Muscle layer of duodenum (tissue), 2 donors: ENCODE data around the gene LSM7.

Experiments
- H3K27ac ChIP-seq: one replicate; pipeline ENCODE4 v1.7.0; 2013; ENCODE audit warnings: mild to moderate bottlenecking, low read length
- H3K27me3 ChIP-seq: one replicate; pipeline ENCODE4 v1.7.0; 2013; ENCODE audit warnings: low read depth, mild to moderate bottlenecking, control low read depth, low read length
- H3K36me3 ChIP-seq, 2 donors: one replicate each; pipeline ENCODE4 v1.7.0; 2013; ENCODE audit warnings: low read length in 2 of 2, control low read depth in 1 of 2, mild to moderate bottlenecking in 1 of 2; ENCODE audit not compliant: insufficient read depth in 2 of 2, control insufficient read depth in 1 of 2
- H3K4me1 ChIP-seq, 2 donors: one replicate each; pipeline ENCODE4 v1.7.0; 2013; ENCODE audit warnings: low read length in 2 of 2, mild to moderate bottlenecking in 2 of 2, control low read depth in 1 of 2, moderate library complexity in 1 of 2; ENCODE audit not compliant: insufficient read depth in 2 of 2, control insufficient read depth in 1 of 2
- H3K4me3 ChIP-seq, 2 donors: one replicate each; pipeline ENCODE4 v1.7.0; 2013; ENCODE audit warnings: low read length in 2 of 2, low read depth in 1 of 2, mild to moderate bottlenecking in 1 of 2
- H3K9me3 ChIP-seq, 2 donors: one replicate each; pipeline ENCODE4 v1.7.0; 2013; ENCODE audit warnings: low read length in 2 of 2, control low read depth in 1 of 2, mild to moderate bottlenecking in 1 of 2; ENCODE audit not compliant: control insufficient read depth in 1 of 2
- donor health status: healthy.

Gene LSM7

DNA sequence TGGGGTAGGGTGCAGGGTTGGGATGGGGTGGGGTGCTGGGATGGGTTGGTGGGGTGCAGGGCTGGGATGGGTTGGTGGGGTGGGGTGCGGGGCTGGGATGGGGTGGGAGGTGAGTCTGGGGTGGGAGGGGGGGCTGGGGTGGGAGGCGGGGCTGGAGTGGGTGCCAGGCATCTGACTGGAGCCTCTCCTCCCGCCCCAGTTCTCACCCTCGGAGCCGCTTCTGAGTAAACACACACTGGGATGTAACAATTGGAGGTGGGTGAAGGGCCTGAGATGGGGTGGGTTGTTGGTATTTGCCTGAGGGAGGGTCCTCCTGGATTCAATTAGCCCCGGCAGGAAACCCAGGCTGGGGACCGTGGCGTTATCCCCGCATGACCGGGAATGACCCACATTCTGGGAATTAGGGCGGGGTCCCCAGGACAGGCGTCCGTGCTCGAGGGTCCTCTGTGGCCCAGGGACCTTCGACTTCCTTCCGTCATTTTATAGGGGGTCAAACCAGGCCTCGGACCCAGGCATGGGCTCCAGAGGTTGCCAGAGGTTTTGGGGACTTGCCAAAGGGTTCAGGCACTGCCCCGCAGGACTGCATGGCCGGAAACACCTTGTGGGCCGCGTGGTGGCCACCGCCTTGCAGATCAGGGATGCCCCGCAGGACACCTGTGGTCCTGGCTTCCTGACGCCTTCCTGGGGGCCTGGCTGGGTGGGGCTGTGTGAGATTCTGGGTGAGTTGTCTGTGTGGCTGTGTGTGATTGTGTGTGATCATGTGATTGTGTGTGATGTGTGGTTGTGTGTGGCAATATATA, 33.1 kb upstream of the LSM7 start:
- H3K4me1 ChIP-seq, result no peaks in the 10 kb centered on the region

DNA sequence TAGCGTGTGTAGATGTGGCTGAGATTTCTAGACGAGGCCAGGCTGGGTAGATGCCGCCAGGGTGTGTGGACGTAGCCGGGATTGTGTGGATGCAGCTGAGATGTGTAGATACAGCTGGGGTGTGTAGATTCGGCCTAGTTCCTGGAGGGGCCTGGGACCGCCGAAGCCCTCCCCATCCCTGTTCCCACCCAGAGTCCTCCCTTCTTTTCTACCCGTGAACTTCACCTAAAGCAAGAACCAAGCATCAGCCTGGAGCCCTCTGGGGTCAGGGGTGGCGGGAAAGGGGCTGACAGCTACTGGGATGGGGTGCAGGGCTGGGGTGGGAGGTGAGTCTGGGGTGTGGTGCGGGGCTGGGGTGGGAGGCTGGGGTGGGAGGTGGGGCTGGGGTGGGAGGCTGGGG, 32.4 kb upstream of the LSM7 start:
- H3K36me3 ChIP-seq, result no peaks in the 10 kb centered on the region
- no peak overlapping the region for H3K4me3 ChIP-seq
- no peaks in the 10 kb centered on the region for H3K4me1 ChIP-seq
- H3K9me3 ChIP-seq, result no peaks in the 10 kb centered on the region
- no peak overlapping the region for H3K27ac ChIP-seq
- H3K27me3 ChIP-seq, result peaks cover 11% of the 10 kb centered on the region

More for the DNA sequence above, 33.1 kb upstream of the LSM7 start:
- Histone ChIP-seq H3K4me3 (no peak overlapping the region), H3K9me3 (no peaks in the 10 kb centered on the region), H3K27ac (no peak overlapping the region), H3K27me3 (peaks cover 11% of the 10 kb centered on the region), H3K36me3 (no peaks in the 10 kb centered on the region)

DNA sequence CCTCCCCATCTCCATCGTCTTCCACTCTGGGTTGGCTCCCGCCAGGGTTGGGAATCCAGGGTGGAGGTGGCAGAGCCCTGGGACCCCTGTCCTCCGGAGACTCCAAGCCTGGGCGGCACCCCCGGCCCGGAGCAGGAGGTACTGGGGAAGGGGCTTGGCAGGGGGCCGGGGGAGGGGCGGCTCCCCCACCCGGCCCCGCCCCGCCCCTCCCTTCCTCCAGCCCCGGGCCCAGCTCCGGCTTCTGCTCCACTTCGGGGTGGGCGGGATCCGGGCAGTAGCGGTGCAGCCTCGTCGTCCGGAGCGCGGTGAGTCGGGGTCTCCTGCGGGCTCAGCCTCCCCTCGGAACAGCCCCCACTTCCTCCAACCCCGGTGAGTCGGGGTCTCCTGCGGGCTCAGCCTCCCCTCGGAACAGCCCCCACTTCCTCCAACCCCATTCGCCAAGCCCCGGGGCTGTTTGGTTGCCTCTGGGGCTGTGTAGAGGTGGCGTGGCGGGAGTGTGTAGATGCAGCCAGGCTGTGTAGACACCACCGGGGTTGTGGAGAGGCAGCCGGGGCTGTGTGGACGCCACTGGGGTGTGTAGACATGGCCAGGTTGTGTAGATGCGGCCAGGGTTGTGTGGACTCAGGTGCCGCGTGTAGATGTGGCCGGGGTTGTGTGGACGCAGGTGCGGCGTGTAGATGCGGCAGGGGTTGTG, 31.8 kb upstream of the LSM7 start, which contains the start of gene TMPRSS9:
TSS of gene TMPRSS9 (plus strand) at position 274 of the 694 bp plus-strand sequence. CDS start 29,521 bp downstream, outside the sequence.
- no peak within 1 kb of the TSS for H3K27ac ChIP-seq
- H3K9me3 ChIP-seq, result no peaks in the 10 kb centered on the region
- H3K4me1 ChIP-seq, result no peaks in the 10 kb centered on the region
- no peaks in the 10 kb centered on the region for H3K36me3 ChIP-seq
- peaks cover 11% of the 10 kb centered on the region for H3K27me3 ChIP-seq
- H3K4me3 ChIP-seq, result no peak within 1 kb of the TSS

DNA sequence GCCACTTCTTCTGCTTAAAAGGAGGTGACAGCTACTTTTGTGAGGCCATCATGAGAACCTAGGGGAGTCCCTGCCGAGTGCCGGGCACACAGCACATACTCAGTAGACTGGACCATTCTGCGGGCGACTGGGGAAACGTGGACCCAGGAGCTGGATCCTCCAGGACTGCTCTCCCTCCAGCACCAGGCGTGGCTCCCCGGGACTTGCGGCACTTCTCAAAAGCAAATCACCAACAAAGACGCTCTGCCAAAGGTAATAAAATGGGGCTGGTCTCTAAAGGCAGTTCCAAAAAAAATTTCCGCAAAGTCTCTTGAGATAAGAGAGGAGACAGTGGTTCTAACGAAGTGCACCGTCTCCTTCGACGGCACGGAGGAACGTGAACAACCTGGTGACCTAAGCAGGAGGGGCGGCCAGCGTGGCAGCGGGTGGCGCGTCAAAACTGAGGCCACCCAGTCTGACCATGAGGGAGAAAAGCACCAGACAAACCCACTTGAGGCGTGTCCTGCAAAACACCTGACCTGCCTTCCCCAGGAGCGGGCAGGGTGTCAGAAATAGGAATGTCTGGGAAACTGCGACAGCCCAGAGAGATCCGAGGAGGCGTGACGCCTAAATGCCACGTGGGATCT, 30.3 kb upstream of the LSM7 start:
- H3K36me3 ChIP-seq, result peaks cover 0 to 6% of the 10 kb centered on the region in 2 donors
- no peaks in the 10 kb centered on the region for H3K4me1 ChIP-seq
- no peaks in the 10 kb centered on the region for H3K9me3 ChIP-seq
- H3K27ac ChIP-seq, result no peak overlapping the region
- H3K4me3 ChIP-seq, result no peak overlapping the region
- H3K27me3 ChIP-seq, result peaks cover 11% of the 10 kb centered on the region

DNA sequence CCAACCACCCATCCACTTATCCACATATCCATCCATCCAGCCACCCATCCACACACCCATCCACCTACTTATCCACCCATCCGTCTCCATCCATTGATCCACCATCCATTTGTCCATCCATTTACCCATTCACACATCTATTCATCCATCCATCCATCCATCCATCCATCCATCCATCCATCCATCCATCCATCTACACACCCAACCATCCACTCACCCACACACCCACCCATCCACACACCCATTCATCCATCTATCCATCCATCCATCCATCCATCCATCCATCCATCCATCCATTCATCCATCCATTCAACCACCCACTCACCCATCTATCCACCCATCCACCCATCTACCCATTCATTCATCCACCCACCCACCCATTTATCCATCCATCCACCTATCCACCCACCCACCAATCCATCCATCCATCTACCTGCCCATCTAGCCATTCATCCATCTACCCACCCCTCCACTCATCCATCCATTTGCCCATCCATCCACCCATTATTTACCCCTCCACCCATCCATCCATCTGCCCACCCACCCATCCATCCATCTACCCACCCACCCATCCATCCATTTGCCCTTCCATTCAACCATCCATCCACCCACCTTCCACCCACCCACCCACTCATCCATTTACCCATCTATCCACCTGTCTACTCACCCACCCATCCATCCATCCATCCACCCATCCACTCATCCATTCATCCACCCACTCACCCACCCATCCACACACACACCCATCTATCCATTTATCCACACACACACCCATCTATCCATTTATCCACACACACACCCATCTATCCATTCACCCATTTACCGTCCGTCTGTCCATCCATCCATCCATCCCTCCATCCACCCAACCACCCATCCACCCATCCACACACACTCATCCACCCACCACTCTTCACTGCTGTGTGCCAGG, 29.2 kb upstream of the LSM7 start:
- no peak overlapping the region for H3K4me3 ChIP-seq
- peaks cover 0 to 16% of the 10 kb centered on the region in 2 donors for H3K36me3 ChIP-seq
- H3K4me1 ChIP-seq, result no peaks in the 10 kb centered on the region
- H3K27me3 ChIP-seq, result peaks cover 11% of the 10 kb centered on the region
- no peak overlapping the region for H3K27ac ChIP-seq
- no peaks in the 10 kb centered on the region for H3K9me3 ChIP-seq

DNA sequence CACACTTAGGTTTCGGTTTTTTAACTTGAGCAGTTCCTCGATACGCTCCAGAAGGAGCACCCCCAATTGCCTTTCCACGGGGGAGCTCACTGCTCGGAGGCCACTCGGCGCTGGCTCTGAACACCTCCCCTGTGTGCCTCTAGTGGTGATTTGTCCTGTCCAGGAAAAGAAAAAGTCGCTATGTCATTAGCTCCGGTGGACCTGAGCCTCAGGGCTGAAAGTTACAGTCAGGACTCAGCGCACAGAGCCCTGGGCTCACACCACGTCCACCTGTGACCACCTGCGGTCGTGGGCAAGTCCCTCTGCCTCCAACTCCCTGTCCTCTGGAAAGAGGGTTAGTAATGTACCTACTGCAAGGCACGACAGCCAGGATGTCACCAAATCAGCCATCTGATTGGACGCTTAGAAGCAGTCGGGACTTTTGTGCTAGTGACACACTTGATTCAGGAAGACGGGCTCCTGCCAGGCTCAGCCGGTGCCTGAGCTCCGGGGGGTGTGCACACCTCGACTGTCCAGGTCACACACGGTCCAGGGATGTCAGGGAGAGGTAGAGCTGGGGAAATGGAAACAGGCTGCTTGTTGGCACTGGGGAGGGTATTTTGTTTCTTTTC, 27.8 kb upstream of the LSM7 start:
- H3K27me3 ChIP-seq, result no peaks in the 10 kb centered on the region
- H3K4me3 ChIP-seq, result no peak overlapping the region
- no peaks in the 10 kb centered on the region for H3K9me3 ChIP-seq
- no peaks in the 10 kb centered on the region for H3K4me1 ChIP-seq
- peaks cover 0 to 26% of the 10 kb centered on the region in 2 donors for H3K36me3 ChIP-seq
- no peak overlapping the region for H3K27ac ChIP-seq

DNA sequence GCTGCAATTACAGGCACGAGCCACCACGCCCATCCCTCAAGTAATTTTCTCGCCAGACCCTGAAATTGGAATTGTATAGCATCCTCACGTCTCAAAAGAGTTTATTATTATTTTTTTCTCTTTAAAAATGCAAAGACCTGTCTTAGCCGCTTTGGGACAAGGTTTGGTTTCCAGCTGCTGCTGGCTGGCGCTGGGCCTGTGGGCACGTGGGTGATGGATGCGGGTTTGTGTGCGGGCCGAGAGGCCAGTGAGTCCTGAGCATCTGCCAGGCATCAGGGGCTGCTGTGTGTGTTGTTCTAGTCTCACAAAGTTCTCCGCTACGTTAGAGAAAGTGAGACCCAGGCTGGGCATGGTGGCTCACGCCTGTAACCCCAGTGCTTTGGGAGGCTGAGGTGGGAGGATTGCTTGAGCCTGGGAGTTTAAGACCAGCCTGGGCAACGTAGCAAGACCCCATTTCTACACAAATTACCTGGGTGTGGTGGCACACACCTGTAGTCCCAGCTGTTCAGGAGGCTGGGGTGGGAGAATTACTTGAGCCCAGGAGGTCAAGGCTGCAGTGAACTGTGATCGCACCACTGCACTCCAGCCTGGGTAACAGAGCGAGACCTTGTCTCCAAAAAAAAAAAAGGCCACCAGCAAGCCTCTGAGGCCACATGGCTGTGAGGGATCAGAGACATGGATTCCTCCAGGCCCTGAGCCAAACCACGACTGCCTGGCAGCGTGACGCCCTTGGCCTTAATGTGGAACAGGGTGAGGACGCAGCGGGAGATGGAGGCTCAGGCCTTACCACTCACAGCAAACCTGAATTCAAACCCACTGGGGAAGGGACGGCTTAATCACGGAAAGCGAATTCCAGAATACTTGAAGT, 27.0 kb upstream of the LSM7 start:
- Histone ChIP-seq H3K4me3 (no peak overlapping the region), H3K9me3 (no peaks in the 10 kb centered on the region), H3K4me1 (no peaks in the 10 kb centered on the region), H3K27me3 (no peaks in the 10 kb centered on the region), H3K27ac (no peak overlapping the region), H3K36me3 (peaks cover 3 to 32% of the 10 kb centered on the region in 2 donors)

DNA sequence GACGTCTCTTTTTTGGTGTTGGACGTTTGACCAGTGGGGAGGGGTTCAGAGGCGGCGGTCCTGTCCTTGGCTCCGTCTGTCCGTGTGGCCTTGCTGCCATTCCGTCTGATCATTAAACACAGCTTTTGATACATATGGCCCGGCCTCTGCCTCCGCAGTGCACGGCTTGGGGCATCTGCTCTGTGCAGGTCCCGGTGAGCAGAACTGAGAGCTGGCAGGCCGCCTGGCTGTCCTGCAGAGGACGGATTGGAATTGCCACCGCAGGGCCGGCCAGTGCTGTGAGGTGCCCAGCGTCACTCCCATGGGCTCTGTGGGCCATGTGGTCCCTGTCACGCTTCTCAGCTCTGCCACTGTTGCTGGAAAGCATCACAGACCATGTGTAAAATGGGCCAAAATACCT, 26.3 kb upstream of the LSM7 start:
- Histone ChIP-seq H3K27me3 (no peaks in the 10 kb centered on the region), H3K4me1 (no peaks in the 10 kb centered on the region), H3K27ac (no peak overlapping the region), H3K4me3 (no peak overlapping the region), H3K9me3 (no peaks in the 10 kb centered on the region), H3K36me3 (peaks cover 6 to 39% of the 10 kb centered on the region in 2 donors)

DNA sequence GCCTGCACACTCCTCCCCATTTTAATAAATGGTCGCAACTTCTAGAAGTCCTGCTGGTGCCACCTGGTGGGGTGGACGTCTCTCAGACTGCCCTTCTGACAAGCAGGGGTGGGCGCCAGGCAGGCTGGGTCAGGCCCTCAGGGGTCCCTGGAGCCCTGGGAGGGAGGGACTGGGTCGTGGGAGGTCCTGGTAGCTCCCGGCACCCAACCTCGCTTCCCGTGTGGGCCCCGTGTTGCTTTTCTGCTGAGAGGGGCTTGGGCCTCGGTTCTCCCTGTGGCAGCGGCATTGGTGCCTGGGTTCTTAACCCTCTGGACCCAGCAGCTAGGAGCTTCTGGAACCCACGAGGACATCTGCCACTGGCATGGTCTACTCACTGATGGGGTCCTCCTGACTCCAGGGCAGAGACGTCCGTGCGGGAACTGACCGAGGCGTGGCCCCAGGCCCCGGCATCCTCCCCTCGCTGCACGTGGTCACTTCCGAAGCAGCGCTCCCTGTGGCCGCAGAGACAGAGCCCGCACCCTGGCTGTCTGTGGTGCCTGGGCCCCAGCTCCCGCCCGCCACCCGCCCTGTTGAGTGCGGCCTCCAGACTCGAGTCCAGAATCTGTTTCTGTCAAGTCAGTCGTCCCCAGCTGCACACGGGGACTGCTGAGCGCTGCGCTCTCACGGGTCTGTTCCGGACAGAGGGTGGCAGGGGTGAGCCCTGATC, 25.7 kb upstream of the LSM7 start:
- H3K27me3 ChIP-seq, result no peaks in the 10 kb centered on the region
- peaks cover 6 to 42% of the 10 kb centered on the region in 2 donors for H3K36me3 ChIP-seq
- no peaks in the 10 kb centered on the region for H3K9me3 ChIP-seq
- H3K4me3 ChIP-seq, result no peak overlapping the region
- no peaks in the 10 kb centered on the region for H3K4me1 ChIP-seq
- H3K27ac ChIP-seq, result no peak overlapping the region
